K562 (cell line): ENCODE results near the gene CCP110. TPM values are rescaled to one million over a fixed set of nuclear protein-coding genes. Genes with fewer than 3 reads are reported as not detected.

ENCODE experiments used
- ARID1B ChIP-seq: fragments of 450-650 bp; IDR thresholded peaks from 2 replicates; pipeline ENCODE4 v1.6.1; 2016; ENCODE audit warnings: antibody characterized with exemption, mild to moderate bottlenecking, inconsistent platforms
- CHD4 ChIP-seq: fragments of 200-600 bp; sonication (generic); IDR thresholded peaks from 3 replicates; pipeline ENCODE4 v1.6.1; 2012; ENCODE audit warnings: low read depth, mild to moderate bottlenecking, mixed read lengths, low read length, inconsistent platforms; ENCODE audit not compliant: insufficient read depth, insufficient replicate concordance, poor library complexity, severe bottlenecking
- CLOCK ChIP-seq: fragments of 250-450 bp; sonication (Bioruptor Pico); IDR thresholded peaks from 2 replicates; pipeline ENCODE4 v1.4.0; 2020; ENCODE audit warnings: mild to moderate bottlenecking, moderate library complexity, borderline replicate concordance
- FOXM1 ChIP-seq, 2 experiments: fragments of 450-650 bp in 1 of 2; sonication (generic) in 1 of 2; formaldehyde crosslinking in 1 of 2; IDR thresholded peaks; 2 replicates each; pipeline versions ENCODE4 v1.6.1 to v1.9.0; 2017 to 2022; ENCODE audit warnings: low read depth in 2 of 2, mild to moderate bottlenecking in 2 of 2, missing genetic modification reagents in 1 of 2, moderate library complexity in 1 of 2
- KDM1A ChIP-seq, 2 experiments: fragments of 450-650 bp; IDR thresholded peaks; 2 replicates each; pipeline ENCODE4 v1.6.1; 2016; ENCODE audit warnings: mild to moderate bottlenecking in 2 of 2
- KDM5B ChIP-seq: fragments of 200-600 bp; sonication (generic); IDR thresholded peaks from 2 replicates; pipeline ENCODE4 v1.6.1; 2012; ENCODE audit warnings: low read depth, mild to moderate bottlenecking, moderate library complexity, low read length, control low read depth, inconsistent platforms; ENCODE audit not compliant: insufficient replicate concordance
- MAFK ChIP-seq: IDR thresholded peaks from 2 replicates; pipeline ENCODE4 v1.6.1; 2011; ENCODE audit warnings: low read length, improper control_type of control experiment
- RBM14 ChIP-seq: fragments of 200-400 bp; formaldehyde crosslinking; IDR thresholded peaks from 2 replicates; pipeline ENCODE4 v1.6.1; 2018; ENCODE audit warnings: low read depth, mild to moderate bottlenecking, low read length, moderate library complexity, borderline replicate concordance; ENCODE audit not compliant: insufficient read depth
- RBM39 ChIP-seq: fragments of 200-400 bp; formaldehyde crosslinking; optimal IDR thresholded peaks from 2 replicates; pipeline ENCODE3; 2018; ENCODE audit warnings: low read depth, low read length
- RCOR1 ChIP-seq, 2 experiments: IDR thresholded peaks; 2 replicates each; pipeline ENCODE4 v1.6.1; 2012; ENCODE audit warnings: low read depth in 2 of 2, low read length in 2 of 2, borderline replicate concordance in 1 of 2, improper control_type of control experiment in 1 of 2
- SIN3A ChIP-seq, 2 experiments: fragments of 150-350 bp in 1 of 2; IDR thresholded peaks; 2 replicates each; pipeline ENCODE4 v1.6.1; 2011 to 2016; ENCODE audit warnings: borderline replicate concordance in 2 of 2, low read depth in 2 of 2, low read length in 2 of 2, mild to moderate bottlenecking in 2 of 2, moderate library complexity in 2 of 2; ENCODE audit not compliant: control insufficient read depth in 1 of 2
- THRAP3 ChIP-seq: fragments of 450-650 bp; IDR thresholded peaks from 2 replicates; pipeline ENCODE4 v1.6.1; 2016; ENCODE audit warnings: mild to moderate bottlenecking, inconsistent platforms, borderline replicate concordance
- YBX1 ChIP-seq: fragments of 450-650 bp; IDR thresholded peaks from 2 replicates; pipeline ENCODE4 v1.7.1; 2016; ENCODE audit warnings: mild to moderate bottlenecking
- ZC3H8 ChIP-seq: fragments of 450-650 bp; IDR thresholded peaks from 2 replicates; pipeline ENCODE4 v1.6.1; 2017
- ZNF212 ChIP-seq: fragments of 450-650 bp; formaldehyde crosslinking; IDR thresholded peaks from 2 replicates; pipeline ENCODE4 v1.4.0; 2020; ENCODE audit warnings: mild to moderate bottlenecking
- ZNF316 ChIP-seq: fragments of 450-650 bp; IDR thresholded peaks from 2 replicates; pipeline ENCODE4 v1.6.1; 2016
- polyA plus RNA-seq, 8 experiments: library from polyadenylated mRNA; depleted of rRNA in 4 of 8; stranded (reverse) in 5 of 8; unstranded in 3 of 8; fragments of >200 nt; fragmentation: Nextera tagmentation in 2 of 8; fragmentation: Illumina TruSeq in 1 of 8; extraction: Ambion mirVana in 2 of 8; extraction: Trizol in 1 of 8; gene quantifications; 2 replicates each; pipeline versions ENCODE4 v1.2.1 to v1.2.3, GENCODE V29; 2011 to 2014; ENCODE audit warnings: inconsistent platforms in 1 of 8, missing spikeins in 1 of 8
- total RNA-seq, 7 experiments: library from RNA; depleted of rRNA in 6 of 7; stranded (reverse); fragments of >200 nt in 6 of 7; fragmentation: Illumina TruSeq in 2 of 7; extraction: Trizol in 2 of 7; gene quantifications; 2 replicates each; pipeline versions ENCODE4 v1.2.1 to v1.2.3, GENCODE V29; 2011 to 2021; ENCODE audit warnings: low replicate concordance in 1 of 7
- TF ChIP-seq, protein P1 (sequence below), 3 experiments: fragments of 200-800 bp in 1 of 3; fragments of 250-450 bp in 1 of 3; fragments of 450-650 bp in 1 of 3; sonication (Bioruptor Pico) in 1 of 3; sonication (Bioruptor generic) in 1 of 3; formaldehyde crosslinking in 1 of 3; IDR thresholded peaks; 2 replicates each; pipeline versions ENCODE4 v1.6.1 to v1.8.0; 2016 to 2022; ENCODE audit warnings: mild to moderate bottlenecking in 2 of 3, missing genetic modification characterization in 2 of 3, missing compliant biosample characterization in 1 of 3, moderate library complexity in 1 of 3
- TF ChIP-seq, protein P2 (sequence below): fragments of 450-650 bp; formaldehyde crosslinking; IDR thresholded peaks from 2 replicates; pipeline ENCODE4 v1.4.0; 2020; ENCODE audit warnings: mild to moderate bottlenecking, moderate library complexity
- TF ChIP-seq, protein P3 (sequence below): sonication (generic); formaldehyde crosslinking; IDR thresholded peaks from 2 replicates; pipeline ENCODE4 v1.8.0; 2022; ENCODE audit warnings: missing genetic modification reagents, mild to moderate bottlenecking, borderline replicate concordance

Gene CCP110
- total and polyA plus RNA-seq, 9 of the 15 experiments (the other 6 are each of a cell fraction or from before 2014, with no cell fraction given) = 3.5 to 16.1 (median 12.1) TPM

GRCh38 chr16:19520861-19521331 is 2.8 kb upstream of the CCP110 start (continued):
- no peak for TF ChIP-seq CLOCK (CRISPR knock-in tag)
- TF ChIP-seq SIN3A (IDR thresholded peaks at IDR 0.05; ENCODE audit: borderline replicate concordance in 2 of 2, control insufficient read depth in 1 of 2, low read depth in 2 of 2, low read length in 2 of 2) = no peak
- TF ChIP-seq RCOR1 (IDR thresholded peaks at IDR 0.05; ENCODE audit: borderline replicate concordance in 1 of 2, low read depth in 2 of 2, low read length in 2 of 2) = peak; percentile 61 to 98; a peak in 3 of 4 replicates
- TF ChIP-seq MAFK = peak; percentile 37; the same call in 1 of the 2 replicates
- TF ChIP-seq RBM39 = no peak
- TF ChIP-seq CHD4 = no peak
- TF ChIP-seq, protein P1, sequence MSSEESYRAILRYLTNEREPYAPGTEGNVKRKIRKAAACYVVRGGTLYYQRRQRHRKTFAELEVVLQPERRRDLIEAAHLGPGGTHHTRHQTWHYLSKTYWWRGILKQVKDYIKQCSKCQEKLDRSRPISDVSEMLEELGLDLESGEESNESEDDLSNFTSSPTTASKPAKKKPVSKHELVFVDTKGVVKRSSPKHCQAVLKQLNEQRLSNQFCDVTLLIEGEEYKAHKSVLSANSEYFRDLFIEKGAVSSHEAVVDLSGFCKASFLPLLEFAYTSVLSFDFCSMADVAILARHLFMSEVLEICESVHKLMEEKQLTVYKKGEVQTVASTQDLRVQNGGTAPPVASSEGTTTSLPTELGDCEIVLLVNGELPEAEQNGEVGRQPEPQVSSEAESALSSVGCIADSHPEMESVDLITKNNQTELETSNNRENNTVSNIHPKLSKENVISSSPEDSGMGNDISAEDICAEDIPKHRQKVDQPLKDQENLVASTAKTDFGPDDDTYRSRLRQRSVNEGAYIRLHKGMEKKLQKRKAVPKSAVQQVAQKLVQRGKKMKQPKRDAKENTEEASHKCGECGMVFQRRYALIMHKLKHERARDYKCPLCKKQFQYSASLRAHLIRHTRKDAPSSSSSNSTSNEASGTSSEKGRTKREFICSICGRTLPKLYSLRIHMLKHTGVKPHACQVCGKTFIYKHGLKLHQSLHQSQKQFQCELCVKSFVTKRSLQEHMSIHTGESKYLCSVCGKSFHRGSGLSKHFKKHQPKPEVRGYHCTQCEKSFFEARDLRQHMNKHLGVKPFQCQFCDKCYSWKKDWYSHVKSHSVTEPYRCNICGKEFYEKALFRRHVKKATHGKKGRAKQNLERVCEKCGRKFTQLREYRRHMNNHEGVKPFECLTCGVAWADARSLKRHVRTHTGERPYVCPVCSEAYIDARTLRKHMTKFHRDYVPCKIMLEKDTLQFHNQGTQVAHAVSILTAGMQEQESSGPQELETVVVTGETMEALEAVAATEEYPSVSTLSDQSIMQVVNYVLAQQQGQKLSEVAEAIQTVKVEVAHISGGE (CRISPR knock-in tag; IDR thresholded peaks at IDR 0.05) = no peak
- TF ChIP-seq, protein P2, sequence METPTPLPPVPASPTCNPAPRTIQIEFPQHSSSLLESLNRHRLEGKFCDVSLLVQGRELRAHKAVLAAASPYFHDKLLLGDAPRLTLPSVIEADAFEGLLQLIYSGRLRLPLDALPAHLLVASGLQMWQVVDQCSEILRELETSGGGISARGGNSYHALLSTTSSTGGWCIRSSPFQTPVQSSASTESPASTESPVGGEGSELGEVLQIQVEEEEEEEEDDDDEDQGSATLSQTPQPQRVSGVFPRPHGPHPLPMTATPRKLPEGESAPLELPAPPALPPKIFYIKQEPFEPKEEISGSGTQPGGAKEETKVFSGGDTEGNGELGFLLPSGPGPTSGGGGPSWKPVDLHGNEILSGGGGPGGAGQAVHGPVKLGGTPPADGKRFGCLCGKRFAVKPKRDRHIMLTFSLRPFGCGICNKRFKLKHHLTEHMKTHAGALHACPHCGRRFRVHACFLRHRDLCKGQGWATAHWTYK (CRISPR knock-in tag) = peak; percentile 71; the same call in 1 of the 2 replicates
- no peak for TF ChIP-seq ZNF212
- TF ChIP-seq ZC3H8 = no peak
- no peak for TF ChIP-seq KDM5B
- TF ChIP-seq RBM14 = no peak
- TF ChIP-seq, protein P3, sequence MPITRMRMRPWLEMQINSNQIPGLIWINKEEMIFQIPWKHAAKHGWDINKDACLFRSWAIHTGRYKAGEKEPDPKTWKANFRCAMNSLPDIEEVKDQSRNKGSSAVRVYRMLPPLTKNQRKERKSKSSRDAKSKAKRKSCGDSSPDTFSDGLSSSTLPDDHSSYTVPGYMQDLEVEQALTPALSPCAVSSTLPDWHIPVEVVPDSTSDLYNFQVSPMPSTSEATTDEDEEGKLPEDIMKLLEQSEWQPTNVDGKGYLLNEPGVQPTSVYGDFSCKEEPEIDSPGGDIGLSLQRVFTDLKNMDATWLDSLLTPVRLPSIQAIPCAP (CRISPR knock-in tag) = no peak
- no peak for TF ChIP-seq THRAP3
- TF ChIP-seq YBX1 = no peak
- peak; percentile 97 to 98 for TF ChIP-seq KDM1A (IDR thresholded peaks at IDR 0.05)
- TF ChIP-seq ARID1B = peak; percentile 98
- TF ChIP-seq FOXM1 (IDR thresholded peaks at IDR 0.05; ENCODE audit: low read depth) = peak; percentile 82
- no peak for TF ChIP-seq FOXM1 (CRISPR knock-in tag; IDR thresholded peaks at IDR 0.05; ENCODE audit: low read depth)
- TF ChIP-seq ZNF316 = peak; percentile 54; the same call in 1 of the 2 replicates
